Measurements from ENCODE around the gene POLR1D. TPM values are rescaled to one million over a fixed set of nuclear protein-coding genes. Genes with fewer than 3 reads are reported as not detected.

The POLR1D gene
- total and polyA plus RNA-seq, 4 donors: 31.4 to 45.0 (median 33.6) TPM

DNA sequence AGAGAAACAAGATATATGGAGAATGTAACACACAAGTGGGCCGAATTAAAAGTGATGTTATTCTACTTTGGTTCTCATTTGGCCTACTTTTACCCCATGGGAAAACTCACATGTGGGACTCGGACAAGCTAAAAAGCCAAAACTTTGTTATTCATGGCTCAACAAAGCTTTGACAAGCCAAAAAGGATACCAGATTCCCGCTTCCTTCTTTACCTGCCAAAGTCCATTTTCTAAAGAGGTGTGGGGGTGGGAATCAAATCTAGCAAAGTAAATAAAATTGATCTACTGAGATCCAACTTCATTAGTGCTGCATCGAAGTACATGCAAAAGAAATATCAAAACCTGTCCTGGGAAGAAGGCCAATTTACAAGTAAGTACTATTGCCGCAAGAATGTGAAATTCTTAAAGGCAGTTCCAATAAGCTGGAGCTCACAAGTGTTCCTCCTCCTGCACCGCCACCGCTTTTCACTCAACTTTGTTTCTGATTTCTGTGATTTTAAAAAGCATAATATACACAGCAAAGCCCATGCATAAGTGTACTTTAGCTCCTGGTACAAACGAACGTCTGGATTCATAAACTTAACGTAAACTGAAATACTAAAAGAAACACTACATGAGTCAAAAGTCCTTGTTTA is 2.5 kb upstream of the POLR1D start:
- DNase-seq (ENCODE audit: low spot score): no peak
- WGBS: 19% methylated on average over 10 of the region's 10 CpGs

More for the DNA sequence above, 2.5 kb upstream of the POLR1D start:
- Histone ChIP-seq H3K27ac (ENCODE audit: low read depth in 1 of 2, low read length in 2 of 2) (peak overlapping the region; percentile 99), H3K9me3 (ENCODE audit: control insufficient read depth in 4 of 4, low read length in 3 of 4) (peaks cover 0 to 1% (median 0%) of the 10 kb centered on the region in 4 donors), H3K27me3 (ENCODE audit: control insufficient read depth in 4 of 4, insufficient read depth in 4 of 4, low read length in 3 of 4) (no peaks in the 10 kb centered on the region), H3K9ac (ENCODE audit: low read depth in 1 of 2, low read length in 2 of 2) (peak overlapping the region; percentile 72 to 76), H3K4me3 (ENCODE audit: low read depth in 1 of 3, low read length in 3 of 3) (peak overlapping the region; percentile 79 to 93 (median 88)), H3K36me3 (ENCODE audit: control insufficient read depth in 4 of 4, insufficient read depth in 3 of 4, low read depth in 1 of 4, low read length in 3 of 4) (peaks cover 0 to 2% (median 0%) of the 10 kb centered on the region in 4 donors), H3K4me1 (ENCODE audit: control insufficient read depth in 4 of 4, insufficient read depth in 4 of 4, low read length in 3 of 4) (peaks cover 8 to 52% (median 40%) of the 10 kb centered on the region in 4 donors)
- TF ChIP-seq YY1 (IDR thresholded peaks at IDR 0.05) (peak; percentile 43), JUND (IDR thresholded peaks at IDR 0.05) (peak; percentile 28 to 44), GABPA (IDR thresholded peaks at IDR 0.05 in 1 of 2, conservative IDR thresholded peaks at IDR 0.05 in 1 of 2) (no peak), HNF4G (IDR thresholded peaks at IDR 0.05) (peak; percentile 78), EGR1 (IDR thresholded peaks at IDR 0.05; ENCODE audit: low read depth in 2 of 2) (peak in 1 of 2 donors; percentile 55), HNF4A (conservative IDR thresholded peaks at IDR 0.05) (peak; percentile 82 to 91), TAF1 (conservative IDR thresholded peaks at IDR 0.05) (peak; percentile 58), FOXA2 (IDR thresholded peaks at IDR 0.05) (peak; percentile 8), RAD21 (IDR thresholded peaks at IDR 0.05) (peak in 1 of 2 donors; percentile 53), FOXA1 (IDR thresholded peaks at IDR 0.05) (no peak), SP1 (IDR thresholded peaks at IDR 0.05) (peak; percentile 51), NR2F2 (IDR thresholded peaks at IDR 0.05) (peak; percentile 12), RXRA (IDR thresholded peaks at IDR 0.05) (peak; percentile 28 to 46)
- TF ChIP-seq, protein P1, sequence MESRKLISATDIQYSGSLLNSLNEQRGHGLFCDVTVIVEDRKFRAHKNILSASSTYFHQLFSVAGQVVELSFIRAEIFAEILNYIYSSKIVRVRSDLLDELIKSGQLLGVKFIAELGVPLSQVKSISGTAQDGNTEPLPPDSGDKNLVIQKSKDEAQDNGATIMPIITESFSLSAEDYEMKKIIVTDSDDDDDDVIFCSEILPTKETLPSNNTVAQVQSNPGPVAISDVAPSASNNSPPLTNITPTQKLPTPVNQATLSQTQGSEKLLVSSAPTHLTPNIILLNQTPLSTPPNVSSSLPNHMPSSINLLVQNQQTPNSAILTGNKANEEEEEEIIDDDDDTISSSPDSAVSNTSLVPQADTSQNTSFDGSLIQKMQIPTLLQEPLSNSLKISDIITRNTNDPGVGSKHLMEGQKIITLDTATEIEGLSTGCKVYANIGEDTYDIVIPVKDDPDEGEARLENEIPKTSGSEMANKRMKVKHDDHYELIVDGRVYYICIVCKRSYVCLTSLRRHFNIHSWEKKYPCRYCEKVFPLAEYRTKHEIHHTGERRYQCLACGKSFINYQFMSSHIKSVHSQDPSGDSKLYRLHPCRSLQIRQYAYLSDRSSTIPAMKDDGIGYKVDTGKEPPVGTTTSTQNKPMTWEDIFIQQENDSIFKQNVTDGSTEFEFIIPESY (IDR thresholded peaks at IDR 0.05): no peak
- TF ChIP-seq, protein P2, sequence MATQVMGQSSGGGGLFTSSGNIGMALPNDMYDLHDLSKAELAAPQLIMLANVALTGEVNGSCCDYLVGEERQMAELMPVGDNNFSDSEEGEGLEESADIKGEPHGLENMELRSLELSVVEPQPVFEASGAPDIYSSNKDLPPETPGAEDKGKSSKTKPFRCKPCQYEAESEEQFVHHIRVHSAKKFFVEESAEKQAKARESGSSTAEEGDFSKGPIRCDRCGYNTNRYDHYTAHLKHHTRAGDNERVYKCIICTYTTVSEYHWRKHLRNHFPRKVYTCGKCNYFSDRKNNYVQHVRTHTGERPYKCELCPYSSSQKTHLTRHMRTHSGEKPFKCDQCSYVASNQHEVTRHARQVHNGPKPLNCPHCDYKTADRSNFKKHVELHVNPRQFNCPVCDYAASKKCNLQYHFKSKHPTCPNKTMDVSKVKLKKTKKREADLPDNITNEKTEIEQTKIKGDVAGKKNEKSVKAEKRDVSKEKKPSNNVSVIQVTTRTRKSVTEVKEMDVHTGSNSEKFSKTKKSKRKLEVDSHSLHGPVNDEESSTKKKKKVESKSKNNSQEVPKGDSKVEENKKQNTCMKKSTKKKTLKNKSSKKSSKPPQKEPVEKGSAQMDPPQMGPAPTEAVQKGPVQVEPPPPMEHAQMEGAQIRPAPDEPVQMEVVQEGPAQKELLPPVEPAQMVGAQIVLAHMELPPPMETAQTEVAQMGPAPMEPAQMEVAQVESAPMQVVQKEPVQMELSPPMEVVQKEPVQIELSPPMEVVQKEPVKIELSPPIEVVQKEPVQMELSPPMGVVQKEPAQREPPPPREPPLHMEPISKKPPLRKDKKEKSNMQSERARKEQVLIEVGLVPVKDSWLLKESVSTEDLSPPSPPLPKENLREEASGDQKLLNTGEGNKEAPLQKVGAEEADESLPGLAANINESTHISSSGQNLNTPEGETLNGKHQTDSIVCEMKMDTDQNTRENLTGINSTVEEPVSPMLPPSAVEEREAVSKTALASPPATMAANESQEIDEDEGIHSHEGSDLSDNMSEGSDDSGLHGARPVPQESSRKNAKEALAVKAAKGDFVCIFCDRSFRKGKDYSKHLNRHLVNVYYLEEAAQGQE (IDR thresholded peaks at IDR 0.05): no peak
- TF ChIP-seq, protein P3, sequence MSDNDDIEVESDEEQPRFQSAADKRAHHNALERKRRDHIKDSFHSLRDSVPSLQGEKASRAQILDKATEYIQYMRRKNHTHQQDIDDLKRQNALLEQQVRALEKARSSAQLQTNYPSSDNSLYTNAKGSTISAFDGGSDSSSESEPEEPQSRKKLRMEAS (IDR thresholded peaks at IDR 0.05): no peak
- TF ChIP-seq, protein P4, sequence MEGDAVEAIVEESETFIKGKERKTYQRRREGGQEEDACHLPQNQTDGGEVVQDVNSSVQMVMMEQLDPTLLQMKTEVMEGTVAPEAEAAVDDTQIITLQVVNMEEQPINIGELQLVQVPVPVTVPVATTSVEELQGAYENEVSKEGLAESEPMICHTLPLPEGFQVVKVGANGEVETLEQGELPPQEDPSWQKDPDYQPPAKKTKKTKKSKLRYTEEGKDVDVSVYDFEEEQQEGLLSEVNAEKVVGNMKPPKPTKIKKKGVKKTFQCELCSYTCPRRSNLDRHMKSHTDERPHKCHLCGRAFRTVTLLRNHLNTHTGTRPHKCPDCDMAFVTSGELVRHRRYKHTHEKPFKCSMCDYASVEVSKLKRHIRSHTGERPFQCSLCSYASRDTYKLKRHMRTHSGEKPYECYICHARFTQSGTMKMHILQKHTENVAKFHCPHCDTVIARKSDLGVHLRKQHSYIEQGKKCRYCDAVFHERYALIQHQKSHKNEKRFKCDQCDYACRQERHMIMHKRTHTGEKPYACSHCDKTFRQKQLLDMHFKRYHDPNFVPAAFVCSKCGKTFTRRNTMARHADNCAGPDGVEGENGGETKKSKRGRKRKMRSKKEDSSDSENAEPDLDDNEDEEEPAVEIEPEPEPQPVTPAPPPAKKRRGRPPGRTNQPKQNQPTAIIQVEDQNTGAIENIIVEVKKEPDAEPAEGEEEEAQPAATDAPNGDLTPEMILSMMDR (IDR thresholded peaks at IDR 0.05; ENCODE audit: low read depth, low read length, missing input control): no peak
- TF ChIP-seq, protein P5, sequence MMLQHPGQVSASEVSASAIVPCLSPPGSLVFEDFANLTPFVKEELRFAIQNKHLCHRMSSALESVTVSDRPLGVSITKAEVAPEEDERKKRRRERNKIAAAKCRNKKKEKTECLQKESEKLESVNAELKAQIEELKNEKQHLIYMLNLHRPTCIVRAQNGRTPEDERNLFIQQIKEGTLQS (IDR thresholded peaks at IDR 0.05): peak; percentile 50
